HG02970 (cell line): Measurements from ENCODE around the gene CCDC102A.

ENCODE experiments used
- ATAC-seq: cut with Tn5 transposase; IDR thresholded peaks from one replicate; pipeline ENCODE4 v1.9.1; 2021; ENCODE audit warnings: mild to moderate bottlenecking, moderate library complexity, moderate number of reproducible peaks; ENCODE audit not compliant: unreplicated experiment, low FRiP score

CCDC102A gene

GRCh38 chr16:57525761-57526160 lies 10.6 kb downstream of the CCDC102A start:
- no peak for ATAC-seq

DNA sequence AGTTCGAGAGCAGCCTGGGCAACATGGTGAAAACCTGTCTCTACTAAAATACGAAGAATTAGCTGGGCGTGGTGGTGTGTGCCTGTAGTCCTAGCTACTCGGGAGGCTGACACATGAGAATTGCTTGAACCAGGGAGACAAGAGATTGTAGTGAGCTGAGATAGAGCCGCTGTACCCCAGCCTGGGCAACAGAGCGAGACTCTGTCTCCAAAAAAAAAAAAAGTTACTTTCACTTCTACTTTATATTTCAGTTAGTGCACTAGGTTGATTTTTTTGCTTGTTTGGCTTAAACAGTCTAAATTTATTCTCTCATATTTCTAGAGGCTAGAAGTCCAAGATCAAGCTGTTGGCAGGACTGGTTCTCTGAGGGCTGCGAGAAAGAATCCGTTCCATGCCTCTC lies 13.4 kb downstream of the CCDC102A start:
- ATAC-seq, result no peak

DNA sequence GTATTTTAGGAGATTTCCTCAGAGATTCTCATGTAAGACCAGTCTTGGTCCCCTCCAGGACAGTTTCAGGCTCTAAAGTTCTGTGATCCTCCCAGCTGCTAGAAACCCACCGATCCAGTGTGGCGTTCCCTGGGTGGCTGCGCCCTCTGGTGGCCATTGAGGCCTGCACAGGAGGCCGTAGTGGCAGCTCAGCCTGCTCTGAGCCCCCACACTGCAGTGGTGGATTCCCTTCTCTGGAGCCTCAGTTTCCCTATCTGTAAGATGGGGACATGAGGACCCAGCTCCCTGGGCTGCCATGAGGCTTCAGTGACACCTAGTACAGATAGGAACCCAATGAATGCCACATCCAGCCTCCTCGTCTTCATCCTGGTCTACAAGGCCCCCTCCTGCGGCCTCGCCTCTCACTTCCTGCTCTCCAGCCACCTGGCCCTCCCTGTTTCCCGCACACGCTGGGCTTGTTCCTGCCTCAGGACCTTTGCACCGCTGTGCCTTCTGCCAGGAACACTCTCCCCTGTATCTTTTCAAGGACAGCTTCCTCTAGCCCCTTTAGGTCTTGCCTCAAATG lies 16.5 kb downstream of the CCDC102A start:
- no peak for ATAC-seq

DNA sequence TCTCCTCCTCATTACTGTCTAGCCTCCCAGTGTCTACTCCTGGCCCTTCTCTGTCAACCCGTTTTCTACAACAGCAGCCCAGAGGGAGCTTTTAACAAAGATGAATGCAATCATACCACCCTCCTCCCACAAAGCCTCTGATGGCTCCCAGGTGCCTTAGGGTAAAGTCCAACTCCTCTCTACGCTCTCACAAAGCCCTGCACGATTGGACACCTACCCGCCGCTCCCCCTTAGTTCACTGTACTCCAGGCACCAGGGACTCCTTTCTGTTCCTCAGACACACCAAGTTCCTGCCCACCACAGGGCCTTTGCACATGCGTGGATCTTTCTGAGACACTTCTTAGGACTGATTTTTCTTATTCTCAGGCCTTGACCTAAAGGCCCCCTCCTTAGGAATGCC lies 17.4 kb downstream of the CCDC102A start:
- no peak for ATAC-seq

- ATAC-seq, result no peak
Measured at GRCh38 chr16:57518520-57518919, 17.9 kb downstream of the CCDC102A start.

DNA sequence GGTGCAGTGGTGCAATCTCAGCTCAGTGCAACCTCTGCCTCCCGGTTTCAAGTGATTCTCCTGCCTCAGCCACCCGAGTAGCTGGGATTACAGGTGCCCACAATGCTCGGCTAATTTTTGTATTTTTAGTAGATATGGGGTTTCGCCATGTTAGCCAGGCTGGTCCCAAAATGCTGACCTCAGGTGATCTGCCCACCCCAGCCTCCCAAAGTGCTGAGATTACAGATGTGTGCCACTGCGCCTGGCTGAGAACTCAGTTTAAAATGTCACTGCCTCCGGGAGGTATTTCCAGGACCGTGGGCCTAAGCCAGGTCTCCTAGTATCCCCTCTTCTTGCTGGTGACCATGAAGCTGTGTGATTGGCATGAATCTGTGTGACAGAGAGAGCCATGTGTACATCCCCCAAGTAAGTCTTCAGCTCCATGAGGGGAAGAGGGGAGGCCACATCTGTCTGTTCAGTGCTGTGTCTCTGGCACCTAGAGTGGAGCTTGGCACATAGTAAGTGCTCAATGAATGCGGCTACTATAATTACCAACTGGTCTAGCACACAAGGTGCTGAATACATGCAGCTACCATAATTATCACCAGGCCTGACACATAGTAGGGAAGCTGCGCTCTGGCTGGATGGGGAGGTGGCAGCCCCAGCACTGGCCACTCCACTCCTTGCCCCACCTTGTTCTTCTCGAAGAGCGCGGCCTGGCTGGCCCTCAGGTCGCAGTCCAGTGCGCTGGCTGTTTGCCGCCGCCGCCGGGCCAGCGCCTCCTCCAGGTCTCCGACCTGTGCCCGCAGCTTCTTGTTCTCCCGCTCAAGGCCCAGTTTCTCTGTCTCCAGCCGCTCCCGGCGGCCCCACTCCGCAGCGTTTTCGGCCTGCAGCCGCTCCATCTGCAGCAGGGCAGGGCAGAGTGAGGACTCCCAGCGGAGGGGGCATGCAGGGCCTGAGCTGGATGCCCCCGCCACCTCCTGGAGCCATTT lies 18.7 kb downstream of the CCDC102A start:
- ATAC-seq, result no peak

DNA sequence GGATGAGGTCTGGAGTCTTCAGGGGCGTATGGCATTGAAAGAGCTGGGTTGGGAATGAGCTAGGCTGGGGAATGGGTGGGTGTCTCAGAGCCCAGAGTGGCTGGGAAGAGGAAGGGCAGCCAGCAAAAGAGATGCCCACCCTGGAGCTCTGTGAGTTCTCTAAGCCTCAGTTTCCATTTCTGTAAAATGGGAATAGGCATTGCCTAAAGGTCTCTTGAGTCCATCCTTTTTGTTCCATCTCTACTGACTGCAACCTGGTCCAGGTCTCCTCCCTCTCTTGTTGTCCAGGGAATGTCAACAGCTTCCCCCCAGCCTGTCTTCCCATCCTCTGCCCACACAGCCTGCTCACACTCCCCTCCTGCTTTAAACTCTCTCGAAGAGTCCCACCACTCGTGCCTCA lies 19.6 kb downstream of the CCDC102A start:
- ATAC-seq, result no peak

DNA sequence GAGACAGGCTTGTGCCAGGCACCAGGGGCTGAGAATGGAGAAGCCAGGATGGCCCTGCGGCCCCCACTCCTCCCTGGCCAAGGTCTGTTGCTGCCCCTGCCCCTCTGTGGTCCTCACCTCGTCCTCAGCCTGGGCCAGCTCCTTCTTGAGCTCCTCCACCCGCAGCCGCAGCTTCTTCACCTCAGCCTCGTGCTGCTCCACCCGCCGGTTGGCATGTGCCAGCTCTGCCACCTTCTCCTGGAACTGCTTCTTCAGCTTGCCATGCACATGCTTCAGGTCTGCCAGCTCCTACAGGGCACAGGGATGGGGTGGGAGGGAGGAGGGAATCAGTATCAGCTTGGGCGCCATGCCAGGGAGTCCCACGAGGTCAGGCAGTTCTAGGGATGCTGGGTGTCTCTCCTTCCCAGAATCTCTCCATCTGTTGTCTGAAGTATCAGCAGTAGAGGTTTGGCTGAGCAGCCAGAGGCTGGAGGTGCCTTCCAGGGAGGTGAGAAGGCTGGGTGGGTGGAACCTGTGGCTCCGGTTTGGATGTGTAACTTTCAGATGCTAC lies 20.1 kb downstream of the CCDC102A start:
- ATAC-seq, result no peak

DNA sequence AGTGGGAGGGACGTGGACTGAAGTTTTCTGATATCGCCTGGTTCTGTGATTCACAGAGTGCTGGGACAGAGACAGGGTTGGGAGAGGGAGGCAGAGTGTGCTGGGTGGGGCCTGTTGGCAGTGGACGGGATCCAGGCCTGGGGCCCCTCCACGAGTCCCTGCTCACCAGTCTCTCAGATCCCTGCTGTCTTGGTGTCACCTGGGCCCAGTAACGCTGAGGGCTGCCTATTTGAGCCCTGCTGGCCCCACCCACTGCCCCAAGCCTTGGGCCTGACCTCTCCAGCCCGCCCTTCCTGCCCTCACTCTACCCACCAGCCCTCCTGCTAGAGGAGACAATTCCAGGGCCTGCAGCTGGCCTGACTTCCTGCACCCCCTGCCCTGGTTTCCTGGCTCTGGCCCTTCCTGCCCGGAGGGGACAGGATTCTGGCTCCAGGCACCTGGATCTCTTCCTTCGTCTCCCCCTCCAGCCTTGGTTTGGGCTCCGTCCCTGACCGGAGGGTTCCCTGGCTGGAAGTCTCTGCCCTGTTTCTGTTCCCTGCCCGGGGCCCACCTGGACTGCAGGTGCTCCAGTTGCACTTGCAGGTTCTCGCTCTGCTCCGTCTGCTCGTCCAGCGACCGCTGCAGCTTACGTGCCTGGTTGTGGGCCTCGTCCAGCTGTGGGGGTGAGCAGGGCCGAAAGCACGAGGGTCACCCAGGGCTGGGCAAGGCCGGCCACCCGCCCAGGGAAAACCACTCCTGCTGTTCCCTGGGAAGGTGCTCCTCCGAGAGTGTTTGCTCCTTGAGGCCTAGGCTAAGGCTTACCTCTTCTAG lies 21.4 kb downstream of the CCDC102A start:
- no peak for ATAC-seq

DNA sequence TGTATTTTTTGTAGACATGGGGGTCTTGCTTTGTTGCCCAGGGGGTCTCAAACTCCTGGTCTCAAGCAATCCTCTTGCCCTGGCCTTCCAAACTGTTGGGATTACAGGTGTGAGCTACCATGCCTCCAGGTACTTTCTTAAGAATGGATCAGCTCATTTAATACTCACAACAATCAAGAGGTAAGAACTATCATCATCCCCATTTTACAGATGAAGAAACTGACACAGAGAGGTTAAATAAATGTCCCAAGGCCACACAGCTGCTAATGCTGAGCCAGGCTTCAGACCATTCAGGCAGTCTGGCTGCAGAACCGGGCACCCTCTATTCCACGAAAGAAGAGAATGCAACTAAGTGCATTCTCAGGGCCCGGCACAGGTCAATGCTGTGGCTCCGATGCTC lies 22.0 kb downstream of the CCDC102A start:
- no peak for ATAC-seq

GRCh38 chr16:57513371-57514102 lies 22.8 kb downstream of the CCDC102A start:
- no peak for ATAC-seq

- no peak for ATAC-seq
Measured at GRCh38 chr16:57512296-57513001, 23.9 kb downstream of the CCDC102A start.

GRCh38 chr16:57510016-57510871 lies 26.1 kb downstream of the CCDC102A start:
- no peak for ATAC-seq

- ATAC-seq, result no peak
Measured at GRCh38 chr16:57509231-57509923, 27.0 kb downstream of the CCDC102A start.

GRCh38 chr16:57508035-57508425 lies 28.3 kb downstream of the CCDC102A start:
- no peak for ATAC-seq

DNA sequence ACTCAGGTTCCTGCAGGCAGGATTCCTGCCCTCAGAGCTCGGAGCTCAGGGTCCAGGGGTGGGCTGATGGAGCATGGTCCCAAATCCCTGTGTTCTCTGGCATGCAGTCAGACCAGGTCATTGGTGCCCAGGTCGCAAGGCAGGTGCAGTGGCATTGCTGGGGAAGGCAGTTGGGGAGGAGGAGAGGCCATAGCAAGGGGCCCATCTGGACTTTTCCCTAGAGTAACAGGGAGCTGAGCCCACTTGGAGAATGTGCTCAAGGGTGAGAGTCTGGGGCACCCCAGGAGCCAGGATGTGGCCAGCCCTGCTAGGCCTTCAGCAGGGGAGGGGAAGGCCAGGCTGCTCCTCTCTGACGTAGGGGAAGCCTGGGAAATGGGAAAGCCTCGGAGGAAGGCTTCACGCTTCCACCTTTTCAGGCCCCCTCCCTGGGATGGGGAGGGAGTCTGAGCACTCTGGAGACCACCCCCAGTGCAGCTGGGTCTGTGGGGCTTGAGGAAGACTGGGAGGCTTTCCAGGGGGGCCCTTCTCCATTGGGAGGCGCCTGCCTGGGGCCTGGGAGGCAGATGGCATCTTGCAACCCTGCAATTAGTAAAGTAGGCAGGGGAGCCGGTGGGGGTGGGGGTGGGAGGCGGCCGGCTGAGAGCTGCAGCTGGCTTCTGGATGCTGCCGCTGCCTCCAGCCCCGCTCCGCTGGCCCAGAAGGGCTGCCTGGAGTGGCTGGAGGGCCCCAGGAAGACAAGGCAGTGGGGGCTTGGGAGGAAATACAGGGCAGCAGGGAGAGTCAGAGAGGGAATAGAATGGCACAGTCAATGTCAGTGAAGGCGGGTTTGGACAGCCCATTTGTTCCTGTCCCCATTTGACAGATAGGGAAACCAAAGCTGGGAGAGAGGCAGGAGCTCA lies 29.0 kb downstream of the CCDC102A start:
- ATAC-seq, result no peak

GRCh38 chr16:57505169-57505568 lies 31.2 kb downstream of the CCDC102A start:
- no peak for ATAC-seq
